Inflammatory macrophage treated with lipopolysaccharide for 4 hours (primary cell): ENCODE data around the gene DDX46.
A peak's percentile ranks its signal among the peaks of the same experiment; 100 is the strongest.
"Not testable (repeated sequence)": the region's sequence is repeated elsewhere in the genome, so short reads cannot be mapped to it uniquely, and the experiment has no call there.

Experiments used
- DNase-seq: peaks from one replicate; pipeline ENCODE4 v3.0.0-alpha.2; 2020

The DDX46 gene

GRCh38 chr5:134758504-134759341 lies at the start of gene DDX46:
TSS of gene DDX46 (plus strand) at chr5:134758779. CDS start at chr5:134758939, 160 bp downstream.
- DNase-seq, result peak; percentile 94

GRCh38 chr5:134714120-134714519 lies 44.5 kb upstream of the DDX46 start:
- DNase-seq, result no peak

DNA sequence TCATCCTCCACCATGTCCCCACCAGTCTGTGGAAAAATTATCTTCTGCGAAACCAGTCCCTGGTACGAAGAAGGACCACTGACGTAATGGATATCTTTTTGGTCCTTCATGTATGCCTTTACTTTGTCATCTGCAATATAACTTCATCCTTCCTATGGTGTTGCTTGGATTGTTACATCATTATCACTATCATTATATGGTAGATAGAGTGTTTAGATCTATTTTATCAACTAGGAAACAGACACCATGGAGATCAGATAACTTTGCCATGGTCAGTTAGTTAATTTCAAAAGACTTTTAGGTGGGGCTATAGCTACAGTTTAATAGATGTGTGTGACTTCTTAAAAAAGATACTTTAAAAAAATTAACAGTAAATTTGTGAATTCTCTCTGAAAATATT lies 44.0 kb upstream of the DDX46 start:
- DNase-seq, result no peak

- DNase-seq, result not testable (repeated sequence)
Measured at GRCh38 chr5:134715466-134715865, 43.1 kb upstream of the DDX46 start.

- DNase-seq, result no peak
Measured at GRCh38 chr5:134724872-134725271, 33.7 kb upstream of the DDX46 start.

DNA sequence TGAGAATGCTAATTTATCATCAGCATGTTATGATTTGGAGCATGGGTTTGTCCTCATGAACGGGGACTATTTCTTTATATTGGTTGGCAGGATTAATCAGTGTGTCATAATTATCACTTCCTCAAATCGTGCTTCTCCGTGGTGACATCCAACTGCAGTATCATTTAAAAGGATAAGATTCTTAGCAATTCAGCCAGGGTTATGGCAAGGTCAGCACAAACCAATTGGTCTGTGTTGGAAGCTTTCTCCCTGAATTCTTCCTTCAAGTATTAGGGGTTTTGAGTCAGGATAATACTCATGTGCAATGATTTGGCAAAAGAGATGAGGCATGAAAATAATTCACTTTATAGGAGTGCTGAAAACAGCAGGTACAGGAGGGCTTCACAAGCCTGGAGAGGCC lies 25.8 kb upstream of the DDX46 start:
- peak; percentile 36 for DNase-seq

GRCh38 chr5:134735243-134735642 lies 23.3 kb upstream of the DDX46 start:
- no peak for DNase-seq

- DNase-seq, result peak; percentile 17
Measured at GRCh38 chr5:134736173-134736812, 22.3 kb upstream of the DDX46 start.

GRCh38 chr5:134738133-134738962 lies 20.2 kb upstream of the DDX46 start, which contains the start of gene CAMLG:
TSS of gene CAMLG (plus strand) at chr5:134738548. CDS start at chr5:134738621, 73 bp downstream.
- DNase-seq, result peak; percentile 99

DNA sequence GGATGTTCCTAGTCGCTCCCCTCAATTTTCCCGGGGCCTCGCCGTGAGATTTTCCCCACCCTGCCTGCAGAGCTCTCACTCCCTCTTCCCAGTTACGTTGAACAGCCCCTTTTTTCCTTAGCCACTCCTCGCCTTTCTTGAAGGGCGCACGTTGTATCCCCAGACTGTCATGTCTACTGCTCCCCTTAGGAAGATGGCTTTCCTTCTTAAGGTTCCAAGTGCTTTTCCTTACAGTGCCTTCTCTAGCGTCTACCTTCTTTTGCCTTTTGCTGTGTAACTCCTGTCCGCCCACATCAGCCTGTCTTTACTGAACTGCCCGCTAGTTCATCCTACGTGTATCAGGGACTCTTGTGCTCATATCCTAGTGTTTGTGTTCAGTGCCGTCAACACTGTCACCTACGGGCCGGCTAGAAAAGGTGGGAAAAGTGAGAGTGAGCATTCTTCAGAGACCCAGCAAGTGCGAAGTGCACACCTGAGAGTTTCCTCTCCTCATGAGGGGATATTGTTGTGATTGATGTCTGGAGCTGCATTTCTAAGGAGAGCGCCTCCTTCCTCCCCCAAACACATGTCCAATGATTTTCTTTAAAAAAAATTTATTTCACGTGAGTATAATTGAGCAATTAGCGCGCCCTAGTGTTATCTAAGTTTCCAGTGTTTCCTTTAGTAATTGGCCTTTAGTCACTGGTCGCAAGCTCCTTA lies 19.5 kb upstream of the DDX46 start:
- peak; percentile 36 for DNase-seq

DNA sequence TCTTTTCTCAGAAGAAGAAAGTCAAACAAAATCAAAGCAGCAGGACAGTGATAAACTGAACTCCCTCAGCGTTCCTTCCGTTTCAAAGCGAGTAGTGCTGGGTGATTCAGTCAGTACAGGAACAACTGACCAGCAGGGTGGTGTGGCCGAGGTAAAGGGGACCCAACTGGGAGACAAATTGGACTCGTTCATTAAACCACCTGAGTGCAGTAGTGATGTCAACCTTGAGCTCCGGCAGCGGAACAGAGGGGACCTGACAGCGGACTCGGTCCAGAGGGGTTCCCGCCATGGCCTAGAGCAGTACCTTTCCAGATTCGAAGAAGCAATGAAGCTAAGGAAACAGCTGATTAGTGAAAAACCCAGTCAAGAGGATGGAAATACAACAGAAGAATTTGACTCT lies 17.5 kb upstream of the DDX46 start:
- DNase-seq, result no peak

DNA sequence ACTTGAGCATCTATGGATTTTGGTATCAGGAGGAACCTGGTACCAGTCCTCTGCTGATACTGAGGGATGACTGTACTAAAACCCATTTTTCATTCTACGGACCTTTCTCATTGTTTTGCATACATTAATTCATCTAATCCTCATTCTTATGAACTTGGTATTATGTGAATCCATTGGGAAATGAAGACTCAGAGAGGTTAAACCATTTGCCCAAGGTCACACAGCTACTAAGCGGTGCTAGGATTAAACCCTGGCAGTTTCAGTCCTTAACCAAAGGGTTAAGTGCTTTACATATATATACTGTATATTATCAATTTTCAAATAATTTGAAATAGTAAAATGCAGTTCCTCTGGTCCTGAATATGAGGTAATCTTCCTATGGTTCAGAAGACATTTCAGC lies 16.4 kb upstream of the DDX46 start:
- no peak for DNase-seq

DNA sequence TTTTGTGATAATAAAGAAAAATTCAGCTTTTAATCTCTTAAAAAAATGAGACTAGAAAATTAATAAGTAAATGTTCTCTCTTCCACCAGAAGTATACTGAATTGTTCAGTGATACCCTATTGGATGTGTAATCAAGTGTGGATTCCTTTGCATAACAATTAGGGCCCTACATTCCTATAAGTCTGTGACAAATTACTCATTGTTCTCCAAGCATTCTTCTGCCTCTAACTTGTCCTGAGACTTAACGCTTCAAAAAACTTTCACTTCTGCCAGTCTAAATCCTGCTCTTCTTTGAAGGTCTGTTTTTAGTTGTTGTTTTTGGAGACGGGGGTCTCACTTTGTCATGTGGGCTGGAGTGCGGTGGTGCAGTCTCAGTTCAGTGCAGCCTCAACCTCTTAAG lies 9.2 kb upstream of the DDX46 start:
- no peak for DNase-seq

DNA sequence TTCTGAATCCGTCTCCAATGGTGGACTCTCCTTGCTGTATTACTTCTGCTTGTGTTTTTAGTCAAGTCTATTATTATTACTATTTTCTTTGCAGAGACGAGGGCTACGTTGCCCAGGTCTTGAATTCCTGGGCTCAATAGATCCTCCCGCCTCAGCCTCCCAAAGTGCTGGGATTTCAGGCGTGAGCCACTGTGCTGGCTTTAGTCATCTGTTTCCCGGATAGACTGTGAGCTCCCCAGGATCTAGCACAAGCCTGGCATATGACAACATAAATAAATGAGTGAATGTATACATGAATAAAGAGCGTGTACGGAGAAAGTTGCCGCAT lies 439 bp upstream of the DDX46 start:
- DNase-seq, result no peak

GRCh38 chr5:134767528-134768291 lies 9.1 kb downstream of the DDX46 start:
- not testable (repeated sequence) for DNase-seq

DNA sequence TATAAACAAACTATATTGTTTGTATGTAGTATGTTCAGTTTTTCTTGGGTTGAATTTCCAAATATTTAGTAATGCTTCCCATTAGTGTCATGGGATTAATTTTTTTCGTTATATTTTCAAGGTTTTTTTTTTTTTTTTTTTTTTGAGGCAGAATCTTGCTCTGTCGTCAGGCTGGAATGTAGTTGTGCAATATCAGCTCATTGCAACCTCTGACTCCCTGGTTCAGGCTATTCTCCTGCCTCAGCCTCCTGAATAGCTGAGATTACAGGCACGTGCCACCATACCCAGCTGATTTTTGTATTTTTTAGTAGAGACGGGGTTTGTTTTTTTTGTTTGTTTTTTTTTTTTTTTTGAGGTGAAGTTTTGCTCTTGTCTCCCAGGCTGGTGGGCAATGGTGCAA lies 10.6 kb downstream of the DDX46 start:
- DNase-seq, result peak; percentile 26

DNA sequence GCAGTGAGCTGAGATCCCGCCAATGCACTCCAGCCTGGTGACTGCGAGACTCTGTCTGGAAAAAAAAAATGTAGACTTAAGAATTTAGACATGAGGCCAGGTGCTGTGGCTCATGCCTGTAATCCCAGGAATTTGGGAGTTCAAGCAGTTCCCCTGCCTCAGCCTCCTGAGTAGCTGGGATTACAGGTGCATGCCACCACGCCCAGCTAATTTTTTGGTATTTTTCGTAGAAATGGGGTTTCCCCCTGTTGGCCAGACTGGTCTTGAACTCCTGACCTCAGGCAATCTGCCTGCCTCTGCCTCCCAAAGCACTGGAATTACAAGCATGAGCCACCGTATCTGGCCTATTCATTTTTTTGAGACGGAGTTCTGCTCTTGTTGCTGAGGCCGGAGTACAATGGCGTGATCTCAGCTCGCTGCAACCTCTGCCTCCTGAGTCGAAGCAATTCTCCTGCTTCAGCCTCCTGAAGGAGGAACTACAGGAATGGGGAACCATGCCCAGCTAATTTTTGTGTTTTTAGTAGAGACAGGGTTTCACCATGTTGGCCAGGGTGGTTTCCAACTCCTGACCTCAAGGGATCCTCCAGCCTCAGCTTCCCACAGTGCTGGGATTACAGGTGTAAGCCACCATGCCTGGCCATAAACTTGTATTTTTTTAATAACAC lies 14.0 kb downstream of the DDX46 start:
- peak; percentile 48 for DNase-seq

- DNase-seq, result no peak
Measured at GRCh38 chr5:134777366-134777765, 18.8 kb downstream of the DDX46 start.

DNA sequence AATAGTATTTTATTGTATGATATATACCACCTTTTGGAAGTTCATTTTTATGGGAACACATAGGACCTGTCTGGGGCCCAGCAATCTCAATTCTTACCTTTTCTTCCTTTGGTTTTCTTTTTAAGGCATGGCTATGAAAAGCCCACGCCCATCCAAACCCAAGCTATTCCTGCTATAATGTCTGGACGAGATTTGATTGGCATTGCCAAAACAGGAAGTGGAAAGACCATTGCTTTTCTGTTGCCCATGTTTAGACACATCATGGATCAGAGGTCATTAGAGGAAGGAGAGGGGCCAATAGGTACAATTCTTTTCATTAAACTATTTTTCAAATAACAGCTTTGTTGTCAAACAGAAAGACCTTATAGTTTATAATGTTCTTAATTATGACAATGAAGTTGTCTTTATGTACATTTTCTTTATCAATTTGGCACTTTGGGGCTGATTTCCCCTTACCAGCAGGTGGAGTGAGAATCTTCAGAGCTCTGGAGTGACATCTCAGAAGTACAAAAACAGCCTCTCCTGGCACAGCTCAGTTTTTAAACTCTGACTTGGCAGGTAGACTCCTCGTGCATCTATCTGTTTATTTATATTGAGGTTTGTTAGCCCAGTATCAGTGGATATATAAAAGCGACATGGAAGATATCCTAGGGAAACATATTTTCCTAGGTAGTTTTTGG lies 25.8 kb downstream of the DDX46 start:
- DNase-seq, result no peak

DNA sequence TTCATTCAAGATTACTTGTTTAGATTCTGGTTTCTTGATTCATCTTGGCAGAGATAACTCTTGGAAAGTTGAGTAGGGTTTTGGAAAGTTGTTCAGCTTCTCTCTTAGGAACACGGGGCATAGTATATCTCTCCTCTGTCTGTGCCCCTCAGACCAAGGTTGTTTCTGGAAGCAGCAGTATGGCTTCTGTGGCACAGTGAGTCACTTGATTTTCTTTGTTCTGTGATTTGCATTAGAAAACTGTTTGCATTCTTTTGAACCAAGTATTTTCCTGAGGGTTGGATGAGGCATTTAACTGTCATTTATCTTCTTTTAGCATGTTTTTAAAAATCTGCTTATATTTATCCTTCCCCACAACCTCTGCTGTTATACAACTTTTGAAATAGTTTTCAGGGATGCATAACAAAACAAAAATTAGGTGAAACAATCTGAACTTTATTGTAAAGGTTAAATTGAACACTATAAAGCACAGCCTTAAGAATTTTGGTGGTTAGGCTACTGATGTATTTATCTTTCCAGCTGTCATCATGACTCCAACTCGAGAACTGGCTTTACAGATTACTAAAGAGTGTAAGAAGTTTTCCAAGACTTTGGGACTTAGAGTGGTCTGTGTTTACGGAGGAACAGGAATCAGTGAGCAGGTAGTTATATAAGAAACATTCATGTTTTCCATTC lies 26.5 kb downstream of the DDX46 start:
- DNase-seq, result no peak
